ENCODE results near the gene AK2.

DNA sequence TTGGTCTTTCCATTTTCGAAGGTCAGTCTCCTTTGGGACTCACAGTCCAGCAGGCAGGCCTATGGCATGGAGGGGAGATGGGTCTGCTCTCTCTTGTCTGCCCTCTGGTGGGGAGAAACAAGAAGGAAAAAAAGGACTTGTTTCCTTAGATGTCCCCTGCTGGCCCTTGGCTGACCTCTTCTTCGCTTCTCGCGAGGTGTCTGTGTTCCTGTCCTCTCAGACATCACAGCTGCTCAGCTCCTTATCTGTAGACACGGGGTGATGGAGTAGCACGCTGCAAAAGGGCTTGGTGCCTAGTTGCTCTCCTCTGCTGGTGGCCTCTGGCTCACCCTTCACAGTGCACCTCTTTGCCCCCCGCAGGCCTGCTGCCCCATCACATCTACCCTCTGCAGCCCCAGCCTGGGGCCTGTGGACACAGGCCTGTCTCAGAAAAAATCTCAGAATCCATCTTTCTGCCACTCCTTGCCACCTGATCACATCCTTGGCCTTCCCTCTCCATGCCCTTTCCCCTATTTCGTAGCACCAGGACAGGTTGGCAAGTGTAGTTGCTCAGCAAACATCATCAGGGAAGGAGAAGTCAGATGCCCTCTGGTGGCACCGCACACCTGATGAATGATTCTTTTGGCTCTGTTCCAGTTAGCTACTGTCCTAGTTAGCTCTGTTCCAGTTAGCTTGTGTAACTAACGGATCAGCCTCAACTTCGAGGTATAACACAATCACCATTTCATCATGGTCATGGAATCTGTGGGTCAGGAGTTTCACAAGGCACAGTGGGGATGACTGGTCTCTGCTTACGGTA, 18.7 kb upstream of the AK2 start:
- TF ChIP-seq, protein P1, sequence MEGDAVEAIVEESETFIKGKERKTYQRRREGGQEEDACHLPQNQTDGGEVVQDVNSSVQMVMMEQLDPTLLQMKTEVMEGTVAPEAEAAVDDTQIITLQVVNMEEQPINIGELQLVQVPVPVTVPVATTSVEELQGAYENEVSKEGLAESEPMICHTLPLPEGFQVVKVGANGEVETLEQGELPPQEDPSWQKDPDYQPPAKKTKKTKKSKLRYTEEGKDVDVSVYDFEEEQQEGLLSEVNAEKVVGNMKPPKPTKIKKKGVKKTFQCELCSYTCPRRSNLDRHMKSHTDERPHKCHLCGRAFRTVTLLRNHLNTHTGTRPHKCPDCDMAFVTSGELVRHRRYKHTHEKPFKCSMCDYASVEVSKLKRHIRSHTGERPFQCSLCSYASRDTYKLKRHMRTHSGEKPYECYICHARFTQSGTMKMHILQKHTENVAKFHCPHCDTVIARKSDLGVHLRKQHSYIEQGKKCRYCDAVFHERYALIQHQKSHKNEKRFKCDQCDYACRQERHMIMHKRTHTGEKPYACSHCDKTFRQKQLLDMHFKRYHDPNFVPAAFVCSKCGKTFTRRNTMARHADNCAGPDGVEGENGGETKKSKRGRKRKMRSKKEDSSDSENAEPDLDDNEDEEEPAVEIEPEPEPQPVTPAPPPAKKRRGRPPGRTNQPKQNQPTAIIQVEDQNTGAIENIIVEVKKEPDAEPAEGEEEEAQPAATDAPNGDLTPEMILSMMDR (IDR thresholded peaks at IDR 0.05; ENCODE audit: low read length) = peak; percentile 65
- TF ChIP-seq EZH2 (optimal IDR thresholded peaks at IDR 0.05; ENCODE audit: low read depth, low read length) = no peak

Measured in MM.1S (cell line).